ENCODE results near the gene SLC35B2. TPM values are rescaled to one million over a fixed set of nuclear protein-coding genes. Genes with fewer than 3 reads are reported as not detected.
A peak's percentile ranks its signal among the peaks of the same experiment; 100 is the strongest.

Gene SLC35B2
- polyA plus RNA-seq, 3 donors, result 17.4 to 54.0 (median 30.6) TPM

DNA sequence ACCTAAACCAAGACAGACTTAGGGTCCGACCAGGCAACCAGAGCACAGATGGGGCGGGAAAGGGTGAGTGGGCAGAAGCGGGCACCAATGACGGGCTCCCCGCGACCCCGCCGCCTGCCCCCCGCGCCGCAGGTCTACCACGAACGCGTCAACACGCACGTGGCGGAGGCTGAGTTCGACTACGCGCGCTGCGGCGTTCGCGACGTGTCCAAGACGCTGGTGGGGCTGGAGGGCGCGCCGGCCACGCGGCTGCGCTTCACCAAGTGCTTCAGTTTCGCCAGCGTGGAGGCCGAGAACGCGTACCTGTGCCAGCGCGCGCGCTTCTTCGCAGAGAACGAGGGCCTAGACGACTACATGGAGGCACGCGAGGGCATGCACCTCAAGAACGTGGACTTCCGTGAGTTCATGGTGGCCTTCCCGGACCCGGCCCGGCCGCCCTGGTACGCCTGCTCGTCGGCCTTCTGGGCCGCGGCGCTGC, 18.0 kb upstream of the SLC35B2 start:
- DNase-seq, result no peak
- H3K27ac Mint-ChIP-seq, result no peak overlapping the region
- H2AFZ ChIP-seq (ENCODE audit: insufficient read depth, low read depth, low read length, poor library complexity, severe bottlenecking), result no peak overlapping the region
- H3K9me3 Mint-ChIP-seq, result peaks cover 0 to 17% (median 4%) of the 10 kb centered on the region in 7 donors
- H3K9ac ChIP-seq (ENCODE audit: insufficient read depth, low read length, poor library complexity, severe bottlenecking), result no peak overlapping the region
- H3K4me1 Mint-ChIP-seq, result peaks cover 10% of the 10 kb centered on the region
- no peaks in the 10 kb centered on the region for H4K20me1 ChIP-seq (ENCODE audit: insufficient read depth, low read length)
- peaks cover 61 to 89% (median 73%) of the 10 kb centered on the region in 3 donors for H3K27me3 Mint-ChIP-seq (ENCODE audit: low read depth in 3 of 3)
- peak overlapping the region in 1 of 2 donors; percentile 62 for H3K4me3 Mint-ChIP-seq
- no peak overlapping the region for H3K27ac ChIP-seq (ENCODE audit: low read depth in 1 of 2, low read length in 2 of 2)
- peaks cover 0 to 6% of the 10 kb centered on the region in 2 donors for H3K36me3 Mint-ChIP-seq
- H3K79me2 ChIP-seq (ENCODE audit: insufficient read depth, low read length), result no peaks in the 10 kb centered on the region
- peaks cover 33 to 85% of the 10 kb centered on the region in 2 donors for H3K27me3 ChIP-seq (ENCODE audit: control insufficient read depth in 2 of 2, insufficient read depth in 2 of 2, low read length in 2 of 2)
- intact Hi-C loops (cut with micrococcal nuclease), result no loop called here
- H3K9me3 ChIP-seq (replicated peaks in 1 of 2; ENCODE audit: control insufficient read depth in 1 of 2, insufficient read depth in 1 of 2, low read length in 2 of 2), result peaks cover 0 to 14% of the 10 kb centered on the region in 2 donors
- TF ChIP-seq, protein P1, sequence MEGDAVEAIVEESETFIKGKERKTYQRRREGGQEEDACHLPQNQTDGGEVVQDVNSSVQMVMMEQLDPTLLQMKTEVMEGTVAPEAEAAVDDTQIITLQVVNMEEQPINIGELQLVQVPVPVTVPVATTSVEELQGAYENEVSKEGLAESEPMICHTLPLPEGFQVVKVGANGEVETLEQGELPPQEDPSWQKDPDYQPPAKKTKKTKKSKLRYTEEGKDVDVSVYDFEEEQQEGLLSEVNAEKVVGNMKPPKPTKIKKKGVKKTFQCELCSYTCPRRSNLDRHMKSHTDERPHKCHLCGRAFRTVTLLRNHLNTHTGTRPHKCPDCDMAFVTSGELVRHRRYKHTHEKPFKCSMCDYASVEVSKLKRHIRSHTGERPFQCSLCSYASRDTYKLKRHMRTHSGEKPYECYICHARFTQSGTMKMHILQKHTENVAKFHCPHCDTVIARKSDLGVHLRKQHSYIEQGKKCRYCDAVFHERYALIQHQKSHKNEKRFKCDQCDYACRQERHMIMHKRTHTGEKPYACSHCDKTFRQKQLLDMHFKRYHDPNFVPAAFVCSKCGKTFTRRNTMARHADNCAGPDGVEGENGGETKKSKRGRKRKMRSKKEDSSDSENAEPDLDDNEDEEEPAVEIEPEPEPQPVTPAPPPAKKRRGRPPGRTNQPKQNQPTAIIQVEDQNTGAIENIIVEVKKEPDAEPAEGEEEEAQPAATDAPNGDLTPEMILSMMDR (IDR thresholded peaks at IDR 0.05), result no peak
- no peaks in the 10 kb centered on the region for H3K36me3 ChIP-seq (replicated peaks in 1 of 2; ENCODE audit: control insufficient read depth in 1 of 2, insufficient read depth in 2 of 2, low read length in 2 of 2)
- 81% methylated on average over 57 of the region's 59 CpGs for WGBS (ENCODE audit: insufficient coverage)
- H3K4me2 ChIP-seq (replicated peaks; ENCODE audit: extremely low read depth, low read length, poor library complexity, severe bottlenecking), result no peak overlapping the region
- H3K4me3 ChIP-seq (replicated peaks in 1 of 3; ENCODE audit: low read depth in 2 of 3, low read length in 3 of 3), result no peak overlapping the region
- peaks cover 0 to 7% of the 10 kb centered on the region in 2 donors for H3K4me1 ChIP-seq (ENCODE audit: control insufficient read depth in 1 of 2, insufficient read depth in 2 of 2, low read length in 2 of 2)

DNA sequence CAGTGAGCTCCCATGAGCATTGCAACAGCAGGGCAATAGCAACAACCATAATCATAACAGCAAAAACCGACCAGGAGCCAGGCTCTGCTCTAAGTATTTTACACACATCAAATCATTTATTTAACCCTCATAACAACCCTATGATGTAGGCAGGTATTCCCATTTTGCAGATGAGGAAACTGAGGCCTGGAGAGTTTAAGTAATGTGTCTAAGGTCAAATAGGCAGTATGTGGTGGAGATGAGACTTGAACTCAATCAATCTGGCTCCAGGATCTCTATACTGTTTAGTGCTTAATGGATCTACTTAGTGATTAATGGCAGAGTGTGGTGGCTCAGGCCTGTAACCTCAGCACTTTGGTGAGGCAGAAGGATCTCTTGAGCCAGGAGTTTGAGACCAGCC, 16.3 kb upstream of the SLC35B2 start:
- WGBS (ENCODE audit: insufficient coverage), result no CpG with 5 or more reads among the region's 1 CpG
- no peak overlapping the region for H3K27ac Mint-ChIP-seq
- peaks cover 0 to 14% of the 10 kb centered on the region in 2 donors for H3K9me3 ChIP-seq (replicated peaks in 1 of 2; ENCODE audit: control insufficient read depth in 1 of 2, insufficient read depth in 1 of 2, low read length in 2 of 2)

More for the DNA sequence above, 16.3 kb upstream of the SLC35B2 start:
- H2AFZ ChIP-seq (ENCODE audit: insufficient read depth, low read depth, low read length, poor library complexity, severe bottlenecking), result no peak overlapping the region
- Mint-ChIP-seq H3K9me3 (peaks cover 0 to 22% (median 9%) of the 10 kb centered on the region in 7 donors), H3K4me3 (peak overlapping the region in 1 of 2 donors; percentile 44), H3K36me3 (peaks cover 4 to 10% of the 10 kb centered on the region in 2 donors), H3K27me3 (ENCODE audit: low read depth in 3 of 3) (peaks cover 77 to 90% (median 82%) of the 10 kb centered on the region in 3 donors), H3K4me1 (peaks cover 12% of the 10 kb centered on the region)
- no peak overlapping the region for H3K9ac ChIP-seq (ENCODE audit: insufficient read depth, low read length, poor library complexity, severe bottlenecking)
- H3K4me2 ChIP-seq (replicated peaks; ENCODE audit: extremely low read depth, low read length, poor library complexity, severe bottlenecking), result no peak overlapping the region
- intact Hi-C loops (cut with micrococcal nuclease), result no loop called here
- no peak for DNase-seq
- H3K79me2 ChIP-seq (ENCODE audit: insufficient read depth, low read length), result no peaks in the 10 kb centered on the region
- H3K4me3 ChIP-seq (replicated peaks in 1 of 3; ENCODE audit: low read depth in 2 of 3, low read length in 3 of 3), result no peak overlapping the region
- H3K27ac ChIP-seq (ENCODE audit: low read depth in 1 of 2, low read length in 2 of 2), result no peak overlapping the region
- TF ChIP-seq, protein P1 (IDR thresholded peaks at IDR 0.05), result no peak
- H3K36me3 ChIP-seq (replicated peaks in 1 of 2; ENCODE audit: control insufficient read depth in 1 of 2, insufficient read depth in 2 of 2, low read length in 2 of 2), result no peaks in the 10 kb centered on the region
- peaks cover 9 to 18% of the 10 kb centered on the region in 2 donors for H3K4me1 ChIP-seq (ENCODE audit: control insufficient read depth in 1 of 2, insufficient read depth in 2 of 2, low read length in 2 of 2)
- H4K20me1 ChIP-seq (ENCODE audit: insufficient read depth, low read length), result no peaks in the 10 kb centered on the region
- H3K27me3 ChIP-seq (ENCODE audit: control insufficient read depth in 2 of 2, insufficient read depth in 2 of 2, low read length in 2 of 2), result peaks cover 49 to 90% of the 10 kb centered on the region in 2 donors

Measured in CD14-positive monocyte (primary cell).